Hepatocyte (in vitro differentiated cells): ENCODE data around the gene EEF1A2.

Experiments
- EZH2 ChIP-seq: fragments of 200-600 bp; sonication (generic); IDR thresholded peaks from 2 replicates; pipeline ENCODE4 v1.6.1; 2016; ENCODE audit warnings: antibody characterized with exemption, mild to moderate bottlenecking, borderline replicate concordance
- EZH2phosphoT487 ChIP-seq: fragments of 200-600 bp; sonication (generic); IDR thresholded peaks from one replicate; pipeline ENCODE4 v1.6.1; 2018; ENCODE audit warnings: antibody characterized with exemption, mild to moderate bottlenecking, low read depth, moderate library complexity; ENCODE audit not compliant: unreplicated experiment, severe bottlenecking
- TF ChIP-seq, protein P1 (sequence below): fragments of 200-600 bp; sonication (generic); IDR thresholded peaks from 2 replicates; pipeline ENCODE4 v1.5.1; 2016; ENCODE audit warnings: antibody characterized with exemption, mild to moderate bottlenecking; ENCODE audit not compliant: poor library complexity

- TF ChIP-seq, protein P1, sequence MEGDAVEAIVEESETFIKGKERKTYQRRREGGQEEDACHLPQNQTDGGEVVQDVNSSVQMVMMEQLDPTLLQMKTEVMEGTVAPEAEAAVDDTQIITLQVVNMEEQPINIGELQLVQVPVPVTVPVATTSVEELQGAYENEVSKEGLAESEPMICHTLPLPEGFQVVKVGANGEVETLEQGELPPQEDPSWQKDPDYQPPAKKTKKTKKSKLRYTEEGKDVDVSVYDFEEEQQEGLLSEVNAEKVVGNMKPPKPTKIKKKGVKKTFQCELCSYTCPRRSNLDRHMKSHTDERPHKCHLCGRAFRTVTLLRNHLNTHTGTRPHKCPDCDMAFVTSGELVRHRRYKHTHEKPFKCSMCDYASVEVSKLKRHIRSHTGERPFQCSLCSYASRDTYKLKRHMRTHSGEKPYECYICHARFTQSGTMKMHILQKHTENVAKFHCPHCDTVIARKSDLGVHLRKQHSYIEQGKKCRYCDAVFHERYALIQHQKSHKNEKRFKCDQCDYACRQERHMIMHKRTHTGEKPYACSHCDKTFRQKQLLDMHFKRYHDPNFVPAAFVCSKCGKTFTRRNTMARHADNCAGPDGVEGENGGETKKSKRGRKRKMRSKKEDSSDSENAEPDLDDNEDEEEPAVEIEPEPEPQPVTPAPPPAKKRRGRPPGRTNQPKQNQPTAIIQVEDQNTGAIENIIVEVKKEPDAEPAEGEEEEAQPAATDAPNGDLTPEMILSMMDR, result no peak
- TF ChIP-seq EZH2, result no peak
- TF ChIP-seq EZH2phosphoT487, result no peak
Measured at GRCh38 chr20:63532449-63532971, 33.6 kb upstream of the EEF1A2 start.
